Retinal pigment epithelial cell (primary cell): ENCODE results near the gene CRKL.

ENCODE experiments used
- DNase-seq: peaks from one replicate; pipeline ENCODE4 v3.0.0-alpha.2; 2010; ENCODE audit warnings: low read depth
- H3K4me3 ChIP-seq: 2 replicates; pipeline ENCODE4 v1.5.1; 2011; ENCODE audit warnings: mild to moderate bottlenecking, low read length, control low read depth, moderate library complexity
- TF ChIP-seq, protein P1 (sequence below): conservative IDR thresholded peaks from 2 replicates; pipeline ENCODE4 v1.5.1; 2011; ENCODE audit warnings: low read depth, low read length, control low read depth, inconsistent platforms

Gene CRKL

DNA sequence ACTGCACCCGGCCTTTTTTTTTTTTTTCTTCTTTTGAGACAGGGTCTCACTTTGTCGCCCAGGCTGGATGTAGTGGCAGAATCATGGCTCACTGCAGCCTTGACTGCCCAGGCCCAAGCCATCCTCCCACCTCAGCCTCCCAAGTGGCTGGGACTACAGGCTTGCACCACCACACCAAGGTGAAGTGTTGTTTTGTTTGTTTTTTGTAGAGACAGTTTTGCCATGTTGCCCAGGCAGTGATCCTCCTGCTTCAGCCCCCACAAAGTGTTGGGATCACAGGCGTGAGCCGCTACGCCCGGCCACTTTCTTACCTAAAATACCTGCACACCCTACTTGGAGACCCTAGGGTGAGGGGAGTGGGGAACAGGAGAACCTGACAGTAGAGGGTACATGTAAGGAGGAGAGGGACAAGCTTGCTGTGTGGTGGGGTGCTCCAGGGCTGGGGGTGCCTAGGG lies 45.3 kb downstream of the CRKL start:
- no peak for DNase-seq
- TF ChIP-seq, protein P1, sequence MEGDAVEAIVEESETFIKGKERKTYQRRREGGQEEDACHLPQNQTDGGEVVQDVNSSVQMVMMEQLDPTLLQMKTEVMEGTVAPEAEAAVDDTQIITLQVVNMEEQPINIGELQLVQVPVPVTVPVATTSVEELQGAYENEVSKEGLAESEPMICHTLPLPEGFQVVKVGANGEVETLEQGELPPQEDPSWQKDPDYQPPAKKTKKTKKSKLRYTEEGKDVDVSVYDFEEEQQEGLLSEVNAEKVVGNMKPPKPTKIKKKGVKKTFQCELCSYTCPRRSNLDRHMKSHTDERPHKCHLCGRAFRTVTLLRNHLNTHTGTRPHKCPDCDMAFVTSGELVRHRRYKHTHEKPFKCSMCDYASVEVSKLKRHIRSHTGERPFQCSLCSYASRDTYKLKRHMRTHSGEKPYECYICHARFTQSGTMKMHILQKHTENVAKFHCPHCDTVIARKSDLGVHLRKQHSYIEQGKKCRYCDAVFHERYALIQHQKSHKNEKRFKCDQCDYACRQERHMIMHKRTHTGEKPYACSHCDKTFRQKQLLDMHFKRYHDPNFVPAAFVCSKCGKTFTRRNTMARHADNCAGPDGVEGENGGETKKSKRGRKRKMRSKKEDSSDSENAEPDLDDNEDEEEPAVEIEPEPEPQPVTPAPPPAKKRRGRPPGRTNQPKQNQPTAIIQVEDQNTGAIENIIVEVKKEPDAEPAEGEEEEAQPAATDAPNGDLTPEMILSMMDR: no peak
- H3K4me3 ChIP-seq: no peak overlapping the region

DNA sequence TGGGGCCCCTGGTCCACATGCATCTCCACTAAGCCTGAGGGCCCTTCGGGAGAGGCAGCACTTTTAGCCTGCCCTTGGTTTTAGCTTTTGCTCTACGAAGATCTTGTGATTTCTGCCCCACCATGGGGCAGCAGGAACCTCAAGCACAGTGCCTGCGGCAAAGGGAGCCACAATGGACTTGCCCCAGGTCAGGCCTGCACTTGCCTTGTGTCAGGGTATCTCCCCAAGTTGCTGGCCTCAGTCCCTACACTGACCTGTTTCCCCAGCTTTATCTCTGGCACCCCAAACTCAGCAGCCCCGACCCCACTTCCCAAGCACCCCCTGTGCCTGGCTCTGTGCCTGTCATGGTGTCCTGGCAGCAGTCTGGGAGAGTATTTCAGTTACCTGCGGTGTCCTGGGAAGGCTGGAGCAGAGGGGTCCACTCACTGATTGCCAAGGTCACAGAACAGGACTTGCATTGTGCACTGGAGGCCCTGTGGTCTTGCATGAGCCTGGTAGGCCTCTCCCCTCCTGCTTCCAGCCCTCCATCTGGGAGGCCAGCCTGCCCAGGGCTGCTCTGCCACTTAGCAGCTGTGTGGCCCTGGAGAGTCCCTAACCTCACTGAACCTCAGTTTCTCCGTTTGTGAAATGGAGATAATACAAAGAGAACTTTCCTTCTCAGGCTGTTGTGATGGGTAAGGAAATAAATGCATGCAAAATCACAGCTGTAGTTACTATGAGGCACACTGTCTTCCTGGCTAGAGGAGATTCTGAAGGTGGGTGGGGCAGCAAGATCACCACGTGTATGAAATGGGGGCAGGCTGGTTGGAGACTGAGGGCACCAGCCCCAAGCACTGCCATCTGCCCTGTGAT lies 46.2 kb downstream of the CRKL start:
- TF ChIP-seq, protein P1: no peak
- DNase-seq: no peak
- H3K4me3 ChIP-seq: no peak overlapping the region

DNA sequence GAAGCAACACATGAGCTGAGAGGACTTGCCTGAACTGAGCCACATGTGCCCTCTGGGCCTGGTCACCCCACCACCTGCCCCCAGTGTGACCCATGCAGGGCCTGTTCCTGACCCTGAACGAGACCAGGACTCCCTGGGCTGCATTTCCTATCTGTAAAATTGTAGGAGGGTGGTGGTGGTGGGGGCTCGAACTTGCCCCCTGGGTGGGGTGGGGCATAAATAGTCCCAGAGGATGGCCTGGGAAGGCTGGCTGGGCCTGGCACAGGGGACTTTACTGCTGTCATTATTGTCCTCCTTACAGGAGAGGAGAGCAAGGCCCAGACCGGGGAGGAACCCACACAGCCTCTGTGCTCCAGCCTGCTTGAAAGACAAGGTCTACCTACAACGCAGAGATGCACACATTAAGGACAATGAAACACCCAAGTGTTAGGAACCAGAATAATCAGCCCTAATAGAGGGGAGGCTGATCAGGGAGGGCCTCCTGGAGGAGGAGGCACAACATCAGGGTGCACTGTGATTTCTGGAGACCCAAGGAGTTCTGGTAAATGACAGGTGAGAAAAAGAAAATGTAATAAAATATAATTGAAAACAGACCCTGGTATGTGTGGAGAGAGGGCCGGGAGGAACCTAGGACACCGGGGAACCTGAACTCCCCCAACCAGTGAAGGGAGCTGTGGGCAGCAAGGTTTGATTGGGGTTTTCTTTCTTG lies 47.0 kb downstream of the CRKL start:
- peak overlapping the region; percentile 15 for H3K4me3 ChIP-seq
- no peak for DNase-seq
- TF ChIP-seq, protein P1: no peak

DNA sequence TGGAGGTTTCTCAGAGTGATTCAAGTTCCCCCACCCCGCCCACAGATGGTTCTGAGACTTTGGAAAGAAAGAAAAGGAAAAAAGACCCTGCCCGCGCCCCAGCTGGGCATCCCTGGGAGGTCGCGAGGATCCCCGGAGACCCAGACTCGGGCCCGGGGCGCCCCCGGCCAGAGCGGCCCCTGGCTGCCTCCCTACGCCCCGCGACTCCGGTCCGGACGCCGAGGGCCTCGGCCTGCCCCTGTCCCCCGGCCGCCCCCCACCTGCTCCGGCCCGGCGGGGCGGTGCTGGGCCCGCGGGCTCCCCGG lies 47.5 kb downstream of the CRKL start:
- DNase-seq: no peak
- H3K4me3 ChIP-seq: peak overlapping the region; percentile 15
- TF ChIP-seq, protein P1: no peak

DNA sequence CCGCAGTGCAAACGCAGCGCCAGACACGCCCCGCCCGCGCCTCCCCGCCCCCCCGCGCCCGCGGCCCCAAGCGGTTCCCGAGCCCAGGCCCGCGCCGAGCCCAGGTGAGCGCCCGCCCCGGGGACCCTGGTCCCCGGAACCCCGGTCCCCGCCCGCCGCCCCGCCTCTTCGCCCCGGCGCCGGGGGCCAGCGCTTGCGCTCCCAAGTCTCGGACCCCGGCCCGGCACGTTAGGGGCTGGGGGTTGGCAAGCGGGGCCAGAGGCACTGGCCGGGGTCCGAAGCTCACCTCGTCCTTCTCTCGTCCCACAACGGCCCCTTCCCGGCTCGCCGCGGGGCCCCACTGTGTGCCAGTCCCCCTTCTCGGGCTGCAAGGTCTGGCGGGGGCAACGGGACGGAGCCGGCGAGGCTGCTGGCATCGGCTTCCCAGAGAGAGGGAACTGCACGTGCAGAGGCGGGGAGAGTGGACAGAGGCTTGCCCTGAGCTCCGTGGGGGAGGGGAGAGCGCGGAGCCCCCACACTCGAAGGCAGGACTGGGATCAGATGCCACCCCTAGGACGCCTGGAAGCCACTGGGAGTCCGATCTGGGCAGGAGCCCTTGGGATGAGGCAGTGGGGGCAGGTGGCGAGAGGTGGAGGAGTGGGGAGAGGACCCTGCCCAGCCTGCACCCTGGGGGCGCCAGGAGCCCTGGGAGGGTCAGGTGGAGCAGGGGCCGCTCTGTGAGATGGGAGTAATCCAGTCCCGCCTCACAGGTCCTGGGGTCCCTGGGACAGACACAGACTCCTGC lies 48.1 kb downstream of the CRKL start:
- no peak for DNase-seq
- peak overlapping the region; percentile 32 for H3K4me3 ChIP-seq
- TF ChIP-seq, protein P1: no peak

DNA sequence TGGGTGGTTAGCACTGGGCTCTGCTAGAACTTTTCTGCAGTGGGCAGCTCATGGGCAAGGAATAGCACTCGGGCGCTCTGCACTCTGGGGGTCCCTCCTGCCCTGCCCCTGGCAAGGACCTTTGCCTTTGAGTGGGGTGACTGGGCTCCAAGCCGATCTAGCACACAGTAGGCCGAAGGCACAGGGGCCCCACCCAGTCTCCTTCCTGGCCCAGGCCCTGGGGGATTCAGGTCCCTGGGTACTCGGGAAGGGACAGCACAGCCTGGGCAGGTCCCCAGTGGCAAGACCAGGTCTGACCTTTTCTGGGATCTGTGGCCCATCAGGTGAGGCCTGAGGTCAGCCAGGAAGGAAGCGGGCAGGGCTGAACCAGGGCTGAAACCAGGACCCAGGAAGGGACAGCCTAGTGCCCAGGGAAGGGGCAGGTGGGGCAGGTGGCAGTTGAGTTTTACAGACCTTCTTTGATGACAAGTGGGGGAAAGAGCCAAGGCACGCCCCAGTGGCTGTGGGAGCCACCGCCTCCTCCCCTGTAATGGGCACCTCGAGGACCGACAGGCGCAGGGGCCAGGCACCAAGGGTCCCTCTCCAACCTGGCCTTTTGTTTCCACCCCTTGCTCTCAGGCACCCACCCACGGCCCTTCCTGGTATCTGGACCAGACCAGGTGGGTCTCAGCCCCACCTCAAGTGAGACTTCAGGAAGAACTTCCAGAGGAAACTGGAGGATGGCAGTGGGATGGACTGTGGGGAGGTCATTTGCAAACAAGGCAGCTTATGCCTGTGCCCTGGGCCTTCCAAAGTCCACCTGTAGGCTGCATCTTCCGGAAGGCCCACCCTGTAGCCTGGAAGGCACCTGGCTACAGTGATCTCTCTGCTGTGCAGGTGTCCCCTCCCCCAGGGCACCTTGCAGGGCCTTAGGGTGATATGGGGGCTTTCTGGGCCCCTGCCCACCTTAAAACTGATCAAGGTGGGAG lies 49.0 kb downstream of the CRKL start:
- DNase-seq: no peak
- TF ChIP-seq, protein P1: no peak
- H3K4me3 ChIP-seq: no peak overlapping the region
